GM23248 (cell line): ENCODE data around the gene MTCL3.

Experiments
- EZH2 ChIP-seq: fragments of 200-600 bp; sonication (generic); IDR thresholded peaks from 2 replicates; pipeline ENCODE4 v1.6.1; 2018; ENCODE audit warnings: antibody characterized with exemption, mild to moderate bottlenecking; ENCODE audit not compliant: insufficient read depth, poor library complexity, severe bottlenecking
- EZH2phosphoT487 ChIP-seq: fragments of 200-600 bp; sonication (generic); IDR thresholded peaks from 2 replicates; pipeline ENCODE4 v1.6.1; 2018; ENCODE audit warnings: antibody characterized with exemption, moderate library complexity, mild to moderate bottlenecking, low read depth; ENCODE audit not compliant: insufficient read depth

DNA sequence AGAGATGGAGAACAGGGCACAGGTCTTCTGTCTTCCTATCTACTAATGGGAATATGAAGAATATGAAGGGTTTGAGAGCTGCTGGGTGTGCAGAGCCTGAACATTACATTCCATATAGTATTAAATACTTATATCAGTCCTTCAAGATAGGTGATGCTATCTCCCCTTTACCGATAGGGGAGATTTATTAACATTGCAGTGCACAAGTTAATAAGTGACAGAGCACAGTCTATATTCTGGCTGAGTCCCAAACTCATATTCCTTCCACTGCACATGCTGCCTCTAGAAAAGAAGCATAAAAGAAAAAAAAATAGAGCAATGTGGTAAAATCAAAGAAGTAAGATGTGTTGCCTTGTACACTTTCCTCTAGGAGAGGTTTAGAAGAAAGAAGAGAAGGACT lies 41.5 kb downstream of the MTCL3 start:
- TF ChIP-seq EZH2 (no peak), EZH2phosphoT487 (no peak)
